HG03066 (cell line): Measurements from ENCODE around the gene PRR9.
A peak's percentile ranks its signal among the peaks of the same experiment; 100 is the strongest.
"Not testable (repeated sequence)": the region's sequence is repeated elsewhere in the genome, so short reads cannot be mapped to it uniquely, and the experiment has no call there.

Source experiments
- ATAC-seq: cut with Tn5 transposase; IDR thresholded peaks from one replicate; pipeline ENCODE4 v1.9.1; 2021; ENCODE audit warnings: low read depth; ENCODE audit not compliant: unreplicated experiment

The PRR9 gene

DNA sequence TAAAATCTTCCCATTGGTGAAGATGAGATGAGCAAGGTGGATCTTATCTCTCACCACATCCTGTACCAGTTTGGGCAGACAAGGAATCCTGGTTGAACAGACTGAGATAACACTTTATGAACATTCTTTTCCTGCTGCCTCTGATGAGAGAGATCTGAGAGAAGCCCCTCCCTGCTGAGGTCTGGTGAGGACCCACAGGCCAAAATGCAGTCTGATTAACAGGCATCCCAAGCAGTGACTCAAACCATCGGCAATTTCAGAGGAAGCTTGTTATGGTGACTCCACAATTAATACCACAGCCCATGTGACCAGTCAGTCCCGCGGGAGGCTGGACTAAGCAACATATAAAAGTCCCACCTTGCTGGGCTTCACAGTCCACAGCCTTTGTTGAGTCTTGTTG lies at the start of gene PRR9:
Gene PRR9, plus strand, starts transcription at position 373 of the 400 bp plus-strand sequence. CDS start 561 bp downstream, outside the sequence.
- no peak for ATAC-seq

DNA sequence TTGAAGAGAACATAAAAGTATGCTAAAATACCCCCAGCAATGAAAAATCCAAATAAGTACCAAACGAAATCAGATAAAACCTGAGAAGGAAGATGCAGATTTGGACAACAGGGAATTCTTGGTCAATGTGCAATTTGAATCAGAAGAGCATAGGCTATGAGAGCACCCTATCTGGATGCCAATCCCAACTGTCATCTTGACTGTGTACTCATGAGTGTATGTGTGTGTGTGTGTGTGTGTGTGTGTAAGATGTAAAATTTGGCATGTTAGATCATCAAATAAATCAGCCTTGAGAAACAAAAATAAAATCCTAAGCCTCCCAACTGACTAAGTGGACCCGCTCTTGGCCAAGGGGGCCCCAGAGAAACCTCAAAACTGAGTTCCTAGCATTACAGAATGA lies 48.7 kb upstream of the PRR9 start:
- no peak for ATAC-seq

- no peak for ATAC-seq
Measured at GRCh38 chr1:153174624-153175023, 42.8 kb upstream of the PRR9 start.

GRCh38 chr1:153178922-153179321 lies 38.5 kb upstream of the PRR9 start:
- no peak for ATAC-seq

DNA sequence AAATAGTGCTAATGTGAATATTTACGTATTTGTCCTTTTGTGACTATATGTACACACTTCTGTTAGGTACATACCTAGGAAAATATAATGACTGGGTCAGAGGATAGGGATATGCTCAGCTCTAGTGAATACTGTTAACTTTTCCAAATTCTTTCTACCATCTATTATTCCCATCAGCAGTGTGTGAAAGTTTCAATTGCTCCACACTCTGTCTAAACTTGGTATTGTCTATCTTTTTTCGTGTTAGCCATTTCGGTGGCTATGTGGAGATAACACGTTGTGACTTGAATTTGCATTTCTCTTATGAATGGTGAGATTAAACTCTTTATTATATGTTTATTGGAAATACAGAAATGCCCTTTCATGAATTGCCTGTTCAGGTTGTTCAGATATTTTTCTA lies 36.8 kb upstream of the PRR9 start:
- ATAC-seq = no peak

GRCh38 chr1:153188301-153188700 lies 29.1 kb upstream of the PRR9 start:
- not testable (repeated sequence) for ATAC-seq

DNA sequence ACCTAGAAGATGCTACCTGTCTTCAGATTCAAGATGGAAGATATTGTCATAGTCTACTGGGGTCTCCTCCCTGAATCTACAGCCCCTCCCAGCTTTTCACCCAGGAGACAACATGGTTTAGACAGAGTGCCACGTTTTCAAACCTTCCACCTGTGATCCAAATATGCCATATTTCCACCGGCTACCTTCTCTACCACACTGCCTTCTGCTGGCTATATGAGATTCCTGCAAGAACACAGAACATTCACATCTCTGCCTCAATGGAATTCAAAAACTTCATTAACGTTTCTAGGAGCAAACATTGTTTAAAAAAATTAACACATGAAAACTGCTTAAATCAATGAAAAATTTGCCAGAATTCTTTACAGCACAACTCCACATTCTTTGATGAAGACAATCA lies 27.0 kb upstream of the PRR9 start:
- no peak for ATAC-seq

- ATAC-seq = no peak
Measured at GRCh38 chr1:153192697-153193096, 24.7 kb upstream of the PRR9 start.

DNA sequence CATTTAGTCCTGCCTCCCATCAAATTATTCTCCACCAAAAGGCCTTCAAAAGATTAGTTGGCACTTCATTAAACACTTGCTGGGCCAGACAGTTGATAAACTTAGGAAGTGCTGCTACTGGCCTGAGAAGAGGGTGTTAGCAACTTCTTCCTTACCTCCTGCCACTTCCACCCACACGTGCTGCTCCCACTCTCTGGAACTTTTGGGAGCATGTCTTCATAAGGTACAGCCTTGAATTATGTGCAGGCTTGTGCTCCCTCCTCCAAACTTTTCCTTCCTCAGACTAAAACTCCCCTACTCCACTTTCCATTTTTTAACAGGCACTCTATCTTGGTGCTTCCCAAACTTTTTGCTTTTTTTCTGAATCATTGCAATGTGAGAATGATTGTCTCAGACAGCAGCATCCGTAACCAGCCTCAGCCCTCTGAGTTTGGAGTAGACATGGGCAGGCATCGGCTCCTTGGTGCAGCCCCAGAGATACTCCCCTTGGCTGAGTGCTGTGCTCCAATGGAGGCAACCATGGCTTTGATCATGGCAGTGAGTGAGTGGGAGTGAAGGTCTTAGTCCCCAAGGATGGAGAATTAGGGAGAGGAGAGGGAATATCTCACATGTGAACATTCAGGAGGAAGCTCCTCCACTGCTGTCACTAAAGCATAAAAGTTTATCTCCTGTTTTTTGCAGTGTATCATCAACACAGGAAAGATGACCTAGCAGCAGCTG lies 22.9 kb upstream of the PRR9 start:
- no peak for ATAC-seq

GRCh38 chr1:153195216-153195615 lies 22.2 kb upstream of the PRR9 start:
- no peak for ATAC-seq

DNA sequence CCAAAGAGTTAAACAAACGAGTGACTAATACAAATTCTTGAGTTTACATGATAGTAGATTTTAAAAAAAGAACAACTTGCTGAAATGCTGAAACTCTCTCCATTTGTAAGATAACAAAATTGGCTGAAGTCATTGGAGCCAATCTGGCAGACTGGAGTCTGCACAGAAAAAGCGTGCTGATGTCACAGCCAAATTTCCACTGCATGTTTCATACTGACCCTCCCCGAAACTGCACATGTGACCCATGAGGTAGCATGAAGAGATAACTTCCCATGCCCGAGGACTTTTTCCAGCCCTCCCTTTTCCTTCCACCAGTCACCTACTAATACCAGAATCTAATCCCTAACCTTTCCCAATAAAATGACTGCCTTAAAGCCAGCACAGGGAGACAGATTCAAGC lies 15.4 kb upstream of the PRR9 start:
- no peak for ATAC-seq

DNA sequence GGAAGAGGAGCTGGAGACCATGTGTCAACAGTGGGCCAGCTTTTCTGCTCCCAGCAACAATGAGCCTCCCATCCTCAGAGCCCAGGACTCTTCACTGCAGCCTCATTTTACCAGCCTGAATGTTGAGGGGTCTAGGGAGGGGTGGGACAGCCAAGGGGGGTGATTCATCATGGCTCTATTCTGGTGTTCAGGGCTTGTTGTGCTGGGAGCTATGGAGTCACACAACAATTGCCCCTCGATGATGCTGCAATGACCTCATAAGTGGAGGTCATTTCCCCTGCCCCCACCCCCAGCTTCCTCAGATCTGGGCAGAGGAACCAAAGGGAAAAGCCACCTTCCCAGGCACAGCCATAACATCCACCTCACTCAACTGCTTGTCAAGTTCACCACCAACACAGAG lies 14.3 kb upstream of the PRR9 start, which contains the start of gene LELP1:
Gene LELP1, plus strand, starts transcription at position 301 of the 400 bp plus-strand sequence. CDS start 1,278 bp downstream, outside the sequence.
- ATAC-seq = no peak

DNA sequence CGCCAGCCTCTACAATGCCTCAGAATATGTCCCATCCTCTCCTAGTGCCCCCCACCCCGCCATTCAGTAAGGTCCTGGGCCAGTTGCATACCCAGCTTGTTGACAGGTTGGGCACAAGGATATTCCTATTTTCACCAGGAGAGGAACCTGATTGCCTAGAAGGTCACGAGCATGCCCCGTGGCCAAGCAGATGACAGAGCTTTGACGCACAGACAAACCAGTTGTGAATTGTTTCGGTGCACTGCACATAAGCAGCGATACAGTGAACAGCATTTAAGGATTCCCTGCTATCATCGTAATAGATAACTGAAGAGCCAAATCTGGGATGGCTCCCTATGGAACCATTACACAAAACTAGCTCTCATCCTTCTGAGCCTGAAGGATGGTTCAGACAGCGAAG lies 10.8 kb upstream of the PRR9 start:
- ATAC-seq = no peak

DNA sequence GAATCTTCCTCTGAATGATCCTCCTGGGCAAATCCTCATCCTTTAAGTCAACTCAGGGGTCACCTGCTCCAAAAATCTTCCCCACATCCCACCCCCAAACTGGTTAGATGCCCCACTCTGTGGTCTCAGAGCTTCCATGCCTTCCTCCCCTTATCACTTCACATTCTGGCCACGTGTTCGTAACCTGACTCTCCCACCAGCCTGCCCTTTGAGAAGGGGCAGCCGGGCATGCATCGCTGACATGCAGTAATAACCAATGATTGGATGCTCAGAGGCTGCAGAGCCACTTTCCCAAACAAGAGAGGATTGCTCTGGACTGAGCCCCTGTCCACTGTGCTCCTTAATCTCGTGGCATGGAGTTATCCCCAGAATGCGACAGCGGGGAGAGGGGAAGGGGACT lies 7.2 kb upstream of the PRR9 start:
- no peak for ATAC-seq

DNA sequence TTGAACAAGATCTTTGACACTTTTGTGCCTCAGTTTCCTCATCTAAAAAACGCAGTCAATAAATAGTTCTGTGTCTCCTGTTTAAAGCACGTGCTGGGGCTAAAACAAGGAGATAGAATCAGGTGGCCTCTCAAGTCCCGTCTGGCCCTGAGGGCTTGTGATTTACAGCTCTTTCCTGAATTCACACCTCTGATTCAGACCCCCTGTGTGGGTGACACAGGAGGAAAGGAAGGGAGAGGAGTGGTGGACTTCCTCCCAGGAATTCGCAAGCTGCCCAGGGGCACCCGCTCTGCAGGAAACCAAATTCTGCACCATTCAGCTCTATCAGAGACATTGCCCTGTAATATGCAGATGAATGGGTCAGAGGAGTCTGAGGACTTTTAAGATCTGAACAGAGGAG lies 5.2 kb upstream of the PRR9 start:
- ATAC-seq = no peak

- ATAC-seq = no peak
Measured at GRCh38 chr1:153213519-153213918, 3.9 kb upstream of the PRR9 start.

- no peak for ATAC-seq
Measured at GRCh38 chr1:153217744-153218416, 496 bp downstream of the PRR9 start.

- no peak for ATAC-seq
Measured at GRCh38 chr1:153220606-153221303, 3.4 kb downstream of the PRR9 start.

DNA sequence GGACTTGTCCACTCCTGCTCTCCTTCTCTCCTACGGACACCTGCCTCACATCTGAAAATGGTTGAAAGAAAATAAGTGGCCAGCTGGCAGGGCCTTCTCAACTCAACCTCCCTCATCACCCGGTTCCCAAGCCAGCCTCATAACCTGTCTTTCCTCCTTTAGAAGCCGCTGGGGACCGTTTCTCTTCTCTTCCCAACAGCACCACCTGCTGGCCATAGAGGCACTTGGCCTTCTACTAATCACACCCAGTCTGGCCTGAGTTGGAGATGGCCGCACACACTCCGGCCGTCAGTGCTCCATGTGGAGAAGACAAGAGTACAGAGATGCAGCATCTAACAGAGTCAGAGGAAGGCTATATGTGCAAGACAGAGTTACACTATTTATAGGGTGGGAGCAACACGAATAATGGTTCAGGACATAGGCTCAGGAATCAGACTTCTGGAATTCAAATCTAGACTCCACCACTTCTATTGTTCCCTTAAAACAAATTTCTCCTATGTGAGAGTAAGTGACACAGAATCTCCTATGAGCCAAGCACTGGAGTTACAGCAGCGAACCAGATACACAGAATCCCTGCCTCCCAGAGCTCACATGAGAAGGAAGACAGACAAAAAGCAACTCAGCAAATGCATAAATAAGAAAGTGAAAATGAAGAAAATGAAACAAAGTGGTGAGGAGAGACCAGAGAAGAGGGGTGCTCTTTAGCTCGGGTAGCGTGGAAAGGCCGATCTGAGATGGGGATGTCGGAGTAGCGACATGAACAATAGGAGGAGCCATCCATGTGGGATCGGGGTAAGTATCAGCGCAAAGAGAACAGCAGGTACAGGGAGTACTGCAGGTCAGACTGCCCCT lies 5.9 kb downstream of the PRR9 start:
- peak; percentile 65 for ATAC-seq

DNA sequence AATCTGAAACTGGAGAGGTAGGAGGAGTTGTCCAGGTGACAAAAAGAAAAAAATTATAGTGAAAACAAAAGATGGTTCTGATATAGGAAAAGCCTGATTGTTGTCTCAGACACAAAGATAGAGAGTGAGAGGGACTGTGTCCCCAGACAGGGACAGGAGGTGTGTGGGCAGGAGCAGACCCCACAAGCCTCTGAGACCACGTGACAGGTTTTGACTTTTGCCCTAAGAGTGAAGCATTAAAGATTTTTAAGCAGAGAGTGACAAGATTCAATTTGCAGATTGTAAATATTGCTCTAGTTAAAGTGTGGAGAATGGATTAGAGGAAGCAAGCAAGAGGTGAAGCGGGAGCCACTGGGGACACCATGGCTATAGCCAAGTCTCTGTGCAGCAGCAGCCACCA lies 10.4 kb downstream of the PRR9 start:
- ATAC-seq = no peak

GRCh38 chr1:153228491-153228890 lies 11.1 kb downstream of the PRR9 start:
- ATAC-seq = no peak
